ENCODE results near the gene NRL.

NRL gene

DNA sequence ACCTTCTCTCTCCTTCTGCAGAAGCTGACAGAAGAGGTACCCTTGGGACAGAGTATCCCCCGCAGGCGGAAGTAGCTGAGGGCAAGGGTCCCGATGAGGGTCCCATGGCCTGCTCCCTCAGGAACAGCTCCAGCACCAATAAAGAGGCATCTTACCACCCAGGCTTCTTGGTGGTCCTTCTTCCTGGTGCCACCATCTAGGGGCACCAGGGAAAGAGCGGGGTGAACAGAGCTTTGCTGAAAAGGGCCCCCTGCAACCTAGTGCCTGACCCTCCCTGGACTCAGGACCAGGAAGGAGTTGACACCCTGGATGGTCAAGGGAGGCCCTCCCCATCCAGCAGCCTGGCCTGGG lies 45.7 kb upstream of the NRL start:
- peak overlapping the region; percentile 23; the same call in 1 of the 2 replicates for H3K27ac ChIP-seq (ENCODE audit: low read length)

DNA sequence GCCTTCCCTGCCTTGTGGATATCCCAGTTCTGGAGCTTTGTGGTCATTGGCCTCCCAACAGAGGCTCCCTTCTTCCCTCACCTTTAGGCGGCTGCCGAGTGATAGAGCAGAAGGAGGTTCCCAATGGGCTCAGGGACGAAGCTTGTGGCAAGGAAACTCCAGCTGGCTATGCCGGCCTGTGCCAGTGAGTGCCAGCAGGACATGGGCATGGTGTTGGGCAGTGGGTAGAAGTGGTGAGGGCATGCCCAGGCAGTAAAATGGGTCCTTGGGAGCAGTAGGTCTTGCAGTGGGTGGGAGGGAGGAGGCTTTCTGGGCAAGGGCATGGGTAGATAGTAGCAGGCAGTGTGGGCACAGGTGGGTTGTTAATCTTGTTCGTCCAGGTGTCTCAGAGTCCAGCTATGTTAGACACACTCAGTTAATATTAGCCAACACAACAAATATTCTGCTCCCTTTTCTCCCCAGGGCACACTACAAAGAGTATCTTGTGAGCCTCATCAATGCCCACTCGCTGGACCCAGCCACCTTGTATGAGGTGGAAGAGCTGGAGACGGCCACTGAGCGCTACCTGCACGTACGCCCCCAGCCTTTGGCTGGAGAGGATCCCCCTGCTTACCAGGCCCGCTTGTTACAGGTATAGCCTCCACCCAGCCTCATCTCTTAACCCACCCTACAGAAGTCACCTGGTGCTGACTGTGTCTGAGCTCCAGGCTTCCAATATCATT lies 45.2 kb upstream of the NRL start:
- Histone ChIP-seq H3K36me3 (replicated peaks; ENCODE audit: insufficient read depth, low read length) (no peaks in the 10 kb centered on the region), H2AFZ (ENCODE audit: low read length) (no peak overlapping the region), H3K4me2 (ENCODE audit: low read depth, low read length) (no peak overlapping the region), H4K20me1 (ENCODE audit: insufficient read depth, low read length) (no peaks in the 10 kb centered on the region), H3K4me3 (ENCODE audit: low read length) (no peak overlapping the region), H3K27me3 (replicated peaks; ENCODE audit: insufficient read depth, low read length) (no peaks in the 10 kb centered on the region), H3K9me2 (replicated peaks; ENCODE audit: insufficient read depth, low read length) (no peaks in the 10 kb centered on the region), H3K9ac (ENCODE audit: low read length) (no peak overlapping the region), H3K4me1 (ENCODE audit: low read length) (no peaks in the 10 kb centered on the region), H3K27ac (ENCODE audit: low read length) (no peak overlapping the region; the same call in 1 of the 2 replicates), H3K9me3 (replicated peaks; ENCODE audit: insufficient read depth, low read length) (no peaks in the 10 kb centered on the region), H3K79me2 (ENCODE audit: low read length) (peaks cover 12% of the 10 kb centered on the region), H3F3A (ENCODE audit: insufficient read depth, low read length) (no peaks in the 10 kb centered on the region)
- DNase-seq: no peak
- TF ChIP-seq, protein P1, sequence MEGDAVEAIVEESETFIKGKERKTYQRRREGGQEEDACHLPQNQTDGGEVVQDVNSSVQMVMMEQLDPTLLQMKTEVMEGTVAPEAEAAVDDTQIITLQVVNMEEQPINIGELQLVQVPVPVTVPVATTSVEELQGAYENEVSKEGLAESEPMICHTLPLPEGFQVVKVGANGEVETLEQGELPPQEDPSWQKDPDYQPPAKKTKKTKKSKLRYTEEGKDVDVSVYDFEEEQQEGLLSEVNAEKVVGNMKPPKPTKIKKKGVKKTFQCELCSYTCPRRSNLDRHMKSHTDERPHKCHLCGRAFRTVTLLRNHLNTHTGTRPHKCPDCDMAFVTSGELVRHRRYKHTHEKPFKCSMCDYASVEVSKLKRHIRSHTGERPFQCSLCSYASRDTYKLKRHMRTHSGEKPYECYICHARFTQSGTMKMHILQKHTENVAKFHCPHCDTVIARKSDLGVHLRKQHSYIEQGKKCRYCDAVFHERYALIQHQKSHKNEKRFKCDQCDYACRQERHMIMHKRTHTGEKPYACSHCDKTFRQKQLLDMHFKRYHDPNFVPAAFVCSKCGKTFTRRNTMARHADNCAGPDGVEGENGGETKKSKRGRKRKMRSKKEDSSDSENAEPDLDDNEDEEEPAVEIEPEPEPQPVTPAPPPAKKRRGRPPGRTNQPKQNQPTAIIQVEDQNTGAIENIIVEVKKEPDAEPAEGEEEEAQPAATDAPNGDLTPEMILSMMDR (IDR thresholded peaks at IDR 0.05; ENCODE audit: low read length): no peak
- TF ChIP-seq EZH2phosphoT487 (IDR thresholded peaks at IDR 0.05; ENCODE audit: low read length) (no peak), EZH2 (optimal IDR thresholded peaks at IDR 0.05; ENCODE audit: low read depth, low read length) (no peak)

More for the DNA sequence above, 45.7 kb upstream of the NRL start:
- H3K9me3 ChIP-seq (replicated peaks; ENCODE audit: insufficient read depth, low read length): no peaks in the 10 kb centered on the region
- no peaks in the 10 kb centered on the region for H3K27me3 ChIP-seq (replicated peaks; ENCODE audit: insufficient read depth, low read length)
- H3F3A ChIP-seq (ENCODE audit: insufficient read depth, low read length): no peaks in the 10 kb centered on the region
- H3K4me3 ChIP-seq (ENCODE audit: low read length): no peak overlapping the region
- H3K4me2 ChIP-seq (ENCODE audit: low read depth, low read length): no peak overlapping the region
- H3K4me1 ChIP-seq (ENCODE audit: low read length): no peaks in the 10 kb centered on the region
- H3K9me2 ChIP-seq (replicated peaks; ENCODE audit: insufficient read depth, low read length): no peaks in the 10 kb centered on the region
- no peak overlapping the region for H3K9ac ChIP-seq (ENCODE audit: low read length)
- TF ChIP-seq EZH2 (optimal IDR thresholded peaks at IDR 0.05; ENCODE audit: low read depth, low read length): no peak
- TF ChIP-seq EZH2phosphoT487 (IDR thresholded peaks at IDR 0.05; ENCODE audit: low read length): no peak
- TF ChIP-seq, protein P1 (IDR thresholded peaks at IDR 0.05; ENCODE audit: low read length): no peak
- H4K20me1 ChIP-seq (ENCODE audit: insufficient read depth, low read length): no peaks in the 10 kb centered on the region
- peaks cover 12% of the 10 kb centered on the region for H3K79me2 ChIP-seq (ENCODE audit: low read length)
- DNase-seq: no peak
- H3K36me3 ChIP-seq (replicated peaks; ENCODE audit: insufficient read depth, low read length): no peaks in the 10 kb centered on the region
- H2AFZ ChIP-seq (ENCODE audit: low read length): no peak overlapping the region

DNA sequence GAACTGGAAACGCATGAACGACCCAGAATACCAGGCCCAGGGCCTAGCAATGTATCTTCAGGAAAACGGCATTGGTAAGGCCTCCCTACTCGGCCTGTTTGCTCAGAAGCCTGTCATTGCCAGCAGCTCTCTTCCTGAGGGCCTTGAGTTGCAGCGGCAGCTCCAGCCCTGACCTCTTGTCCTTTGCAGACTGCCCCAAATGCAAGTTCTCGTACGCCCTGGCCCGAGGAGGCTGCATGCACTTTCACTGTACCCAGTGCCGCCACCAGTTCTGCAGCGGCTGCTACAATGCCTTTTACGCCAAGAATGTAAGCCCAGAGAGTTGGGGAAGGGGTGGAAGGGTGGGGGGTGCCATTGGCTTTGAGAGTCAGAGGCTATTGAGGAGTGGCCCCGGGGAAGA lies 42.6 kb upstream of the NRL start:
- Histone ChIP-seq H3K4me2 (ENCODE audit: low read depth, low read length) (no peak overlapping the region), H3K36me3 (replicated peaks; ENCODE audit: insufficient read depth, low read length) (no peaks in the 10 kb centered on the region), H3K4me1 (ENCODE audit: low read length) (no peaks in the 10 kb centered on the region), H3K27ac (ENCODE audit: low read length) (no peak overlapping the region), H3F3A (ENCODE audit: insufficient read depth, low read length) (no peaks in the 10 kb centered on the region), H3K79me2 (ENCODE audit: low read length) (peaks cover 12% of the 10 kb centered on the region), H3K9me3 (replicated peaks; ENCODE audit: insufficient read depth, low read length) (no peaks in the 10 kb centered on the region), H3K27me3 (replicated peaks; ENCODE audit: insufficient read depth, low read length) (no peaks in the 10 kb centered on the region), H2AFZ (ENCODE audit: low read length) (no peak overlapping the region), H3K9ac (ENCODE audit: low read length) (no peak overlapping the region), H3K4me3 (ENCODE audit: low read length) (no peak overlapping the region), H4K20me1 (ENCODE audit: insufficient read depth, low read length) (no peaks in the 10 kb centered on the region), H3K9me2 (replicated peaks; ENCODE audit: insufficient read depth, low read length) (no peaks in the 10 kb centered on the region)
- TF ChIP-seq, protein P1 (IDR thresholded peaks at IDR 0.05; ENCODE audit: low read length): no peak
- TF ChIP-seq EZH2phosphoT487 (IDR thresholded peaks at IDR 0.05; ENCODE audit: low read length) (no peak), EZH2 (optimal IDR thresholded peaks at IDR 0.05; ENCODE audit: low read depth, low read length) (no peak)
- DNase-seq: no peak

All from MM.1S (cell line).